ENCODE data around the gene APCDD1L.

Gene APCDD1L

DNA sequence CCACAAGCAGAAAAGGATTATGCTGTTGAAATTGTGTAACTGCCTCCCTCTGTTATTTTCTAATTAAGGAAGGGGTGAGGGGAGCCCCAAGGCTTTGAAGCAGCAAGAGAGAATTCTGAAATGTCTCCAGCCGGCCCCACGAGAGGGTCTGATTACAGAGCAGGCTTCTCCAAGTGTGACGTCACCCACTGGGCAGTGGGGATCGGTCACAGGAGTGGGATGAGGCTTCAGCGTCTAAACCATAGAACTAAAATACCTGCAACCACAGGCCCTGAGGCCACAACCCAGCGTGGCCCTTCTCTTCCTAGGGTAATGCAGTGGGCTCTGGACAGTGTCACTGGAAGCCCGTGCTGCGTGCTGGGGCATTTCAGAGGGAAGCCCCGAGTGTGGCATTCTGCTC is 38.6 kb upstream of the APCDD1L start:
- no peak overlapping the region for H3K9ac ChIP-seq
- H3K4me2 ChIP-seq, result no peak overlapping the region
- no peak overlapping the region for H3K4me3 ChIP-seq
- no peaks in the 10 kb centered on the region for H3K36me3 ChIP-seq
- no peaks in the 10 kb centered on the region for H3K27me3 ChIP-seq
- H3K4me1 ChIP-seq, result peaks cover 0 to 28% (median 23%) of the 10 kb centered on the region in 10 experiments; a peak in 16 of 20 replicates
- no peaks in the 10 kb centered on the region for H3K9me3 ChIP-seq (replicated peaks in 1 of 11)
- H3K27ac ChIP-seq, result no peak overlapping the region
- no peaks in the 10 kb centered on the region for H4K20me1 ChIP-seq
- no peak for TF ChIP-seq Cebpa-rat (IDR thresholded peaks at IDR 0.05)

- H3K4me3 ChIP-seq, result no peak overlapping the region
- H3K36me3 ChIP-seq, result no peaks in the 10 kb centered on the region
- no peaks in the 10 kb centered on the region for H3K9me3 ChIP-seq (replicated peaks in 1 of 11)
- no peaks in the 10 kb centered on the region for H4K20me1 ChIP-seq
- peaks cover 0 to 22% (median 16%) of the 10 kb centered on the region in 10 experiments; a peak in 14 of 20 replicates for H3K4me1 ChIP-seq
- no peaks in the 10 kb centered on the region for H3K27me3 ChIP-seq
- no peak overlapping the region for H3K4me2 ChIP-seq
- TF ChIP-seq Cebpa-rat (IDR thresholded peaks at IDR 0.05), result no peak
- no peak overlapping the region for H3K9ac ChIP-seq
- no peak overlapping the region for H3K27ac ChIP-seq
Measured at GRCh38 chr20:58553166-58553696, 38.0 kb upstream of the APCDD1L start.

GRCh38 chr20:58552366-58552934 is 37.3 kb upstream of the APCDD1L start:
- Histone ChIP-seq H3K27me3 (no peaks in the 10 kb centered on the region), H4K20me1 (no peaks in the 10 kb centered on the region), H3K4me1 (peaks cover 0 to 14% (median 9%) of the 10 kb centered on the region in 10 experiments; a peak in 13 of 20 replicates), H3K36me3 (no peaks in the 10 kb centered on the region), H3K9me3 (replicated peaks in 1 of 11) (no peaks in the 10 kb centered on the region), H3K4me3 (no peak overlapping the region), H3K4me2 (no peak overlapping the region), H3K9ac (no peak overlapping the region), H3K27ac (no peak overlapping the region)
- no peak for TF ChIP-seq Cebpa-rat (IDR thresholded peaks at IDR 0.05)

DNA sequence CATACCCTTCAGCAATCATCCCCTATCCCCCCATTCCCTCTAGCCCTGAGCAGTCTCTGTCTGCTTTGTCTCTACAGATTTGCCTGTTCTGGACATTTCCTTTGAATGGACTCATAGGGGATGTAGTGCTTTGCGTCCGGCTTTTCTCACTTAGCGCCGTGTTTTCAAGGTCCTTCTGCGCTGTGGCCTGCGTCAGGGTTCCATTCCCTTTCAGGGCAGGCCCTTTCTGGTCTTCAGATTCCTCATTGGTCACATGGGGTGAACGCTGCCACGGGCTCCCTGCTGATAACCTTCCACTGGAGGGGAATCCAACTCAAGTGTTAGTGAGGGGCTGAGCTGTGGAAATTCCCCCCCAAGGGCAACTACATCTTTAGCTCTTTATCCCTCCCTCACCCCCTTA is 36.4 kb upstream of the APCDD1L start:
- peaks cover 0 to 6% (median under 1%) of the 10 kb centered on the region in 10 experiments; a peak in 9 of 20 replicates for H3K4me1 ChIP-seq

GRCh38 chr20:58550275-58551059 is 35.3 kb upstream of the APCDD1L start:
- no peak overlapping the region for H3K4me2 ChIP-seq
- H3K27me3 ChIP-seq, result no peaks in the 10 kb centered on the region
- no peak overlapping the region for H3K27ac ChIP-seq
- no peaks in the 10 kb centered on the region for H3K4me1 ChIP-seq
- TF ChIP-seq Cebpa-rat (IDR thresholded peaks at IDR 0.05), result no peak
- H3K9me3 ChIP-seq (replicated peaks in 1 of 11), result no peaks in the 10 kb centered on the region
- no peaks in the 10 kb centered on the region for H4K20me1 ChIP-seq
- H3K36me3 ChIP-seq, result no peaks in the 10 kb centered on the region
- no peak overlapping the region for H3K9ac ChIP-seq
- H3K4me3 ChIP-seq, result no peak overlapping the region

More for the DNA sequence above, 36.4 kb upstream of the APCDD1L start:
- no peak for TF ChIP-seq Cebpa-rat (IDR thresholded peaks at IDR 0.05)
- Histone ChIP-seq H4K20me1 (no peaks in the 10 kb centered on the region), H3K4me2 (no peak overlapping the region), H3K9me3 (replicated peaks in 1 of 11) (no peaks in the 10 kb centered on the region), H3K9ac (no peak overlapping the region), H3K36me3 (no peaks in the 10 kb centered on the region), H3K27ac (no peak overlapping the region), H3K27me3 (no peaks in the 10 kb centered on the region), H3K4me3 (no peak overlapping the region)

GRCh38 chr20:58549231-58550209 is 34.3 kb upstream of the APCDD1L start:
- H3K4me2 ChIP-seq, result no peak overlapping the region
- H4K20me1 ChIP-seq, result no peaks in the 10 kb centered on the region
- TF ChIP-seq Cebpa-rat (IDR thresholded peaks at IDR 0.05), result no peak
- H3K4me1 ChIP-seq, result no peaks in the 10 kb centered on the region
- H3K27ac ChIP-seq, result no peak overlapping the region
- H3K9me3 ChIP-seq (replicated peaks in 1 of 11), result no peaks in the 10 kb centered on the region
- no peaks in the 10 kb centered on the region for H3K27me3 ChIP-seq
- H3K4me3 ChIP-seq, result no peak overlapping the region
- no peak overlapping the region for H3K9ac ChIP-seq
- no peaks in the 10 kb centered on the region for H3K36me3 ChIP-seq

- H3K9ac ChIP-seq, result no peak overlapping the region
- no peak for TF ChIP-seq Cebpa-rat (IDR thresholded peaks at IDR 0.05)
- no peaks in the 10 kb centered on the region for H3K9me3 ChIP-seq (replicated peaks in 1 of 11)
- H3K4me2 ChIP-seq, result no peak overlapping the region
- no peak overlapping the region for H3K4me3 ChIP-seq
- peaks cover 0 to 8% (median 1%) of the 10 kb centered on the region in 10 experiments; a peak in 7 of 20 replicates for H3K4me1 ChIP-seq
- H4K20me1 ChIP-seq, result no peaks in the 10 kb centered on the region
- no peaks in the 10 kb centered on the region for H3K36me3 ChIP-seq
- H3K27me3 ChIP-seq, result no peaks in the 10 kb centered on the region
- no peak overlapping the region for H3K27ac ChIP-seq
Measured at GRCh38 chr20:58547623-58548475, 32.6 kb upstream of the APCDD1L start.

Data from BLaER1 treated with 17β-estradiol and CSF1 and Interleukin-3, amounts not matched to agents 10 nM and 100 nM (cell line).